Naive B cell (primary cell): ENCODE results near the gene MESD. TPM values are rescaled to one million over a fixed set of nuclear protein-coding genes. Genes with fewer than 3 reads are reported as not detected.

ENCODE experiments used
- ATAC-seq, 2 donors: fragments of 150-1000 bp; cut with Tn5 transposase; 2 replicates each; pipeline ENCODE4 v1.10.0; 2021; ENCODE audit warnings: low read depth in 2 of 2, mild to moderate bottlenecking in 2 of 2, moderate library complexity in 2 of 2
- DNase-seq: peaks from one replicate; pipeline ENCODE4 v3.0.0; 2022
- H3K27ac Mint-ChIP-seq, 6 donors: one replicate each; pipeline ENCODE4 v1.8.0; 2020 to 2022; ENCODE audit warnings: mild to moderate bottlenecking in 6 of 6, mixed read lengths in 6 of 6, moderate library complexity in 5 of 6, inconsistent platforms in 2 of 6
- H3K27me3 Mint-ChIP-seq, 3 donors: one replicate each; pipeline ENCODE4 v1.8.0; 2021 to 2022; ENCODE audit warnings: mixed read lengths in 3 of 3, mild to moderate bottlenecking in 1 of 3
- H3K36me3 Mint-ChIP-seq, 2 donors: one replicate each; pipeline ENCODE4 v1.8.0; 2020 to 2022; ENCODE audit warnings: mixed read lengths in 2 of 2, inconsistent platforms in 1 of 2, mild to moderate bottlenecking in 1 of 2
- H3K4me1 Mint-ChIP-seq, 3 donors: one replicate each; pipeline ENCODE4 v1.8.0; 2020 to 2022; ENCODE audit warnings: mixed read lengths in 3 of 3, inconsistent platforms in 1 of 3, mild to moderate bottlenecking in 1 of 3, moderate library complexity in 1 of 3
- H3K4me3 Mint-ChIP-seq, 8 donors: one replicate each; pipeline ENCODE4 v1.8.0; 2020 to 2022; ENCODE audit warnings: mild to moderate bottlenecking in 8 of 8, mixed read lengths in 8 of 8, moderate library complexity in 8 of 8, inconsistent platforms in 2 of 8
- H3K9me3 Mint-ChIP-seq, 7 donors: one replicate each; pipeline ENCODE4 v1.8.0; 2020 to 2022; ENCODE audit warnings: mixed read lengths in 7 of 7, mild to moderate bottlenecking in 5 of 7, inconsistent platforms in 2 of 7, moderate library complexity in 1 of 7
- polyA plus RNA-seq, 6 donors: library from polyadenylated mRNA; unstranded; fragments of 300-500 nt; fragmentation: Illumina TruSeq; gene quantifications; one replicate each; pipeline ENCODE4 v1.2.3, GENCODE V29; 2021; ENCODE audit warnings: low read depth in 6 of 6

Gene MESD
- polyA plus RNA-seq, 6 donors from 2014 or later = 16.0 to 24.8 (median 20.4) TPM

- peak overlapping the region in 1 of 8 donors; percentile 44 for H3K4me3 Mint-ChIP-seq
- H3K4me1 Mint-ChIP-seq = peaks cover 13 to 15% (median 14%) of the 10 kb centered on the region in 3 donors
- peak overlapping the region in 3 of 6 donors; percentile 53 to 63 (median 61) for H3K27ac Mint-ChIP-seq
- ATAC-seq (peak; percentile 41 to 54), DNase-seq (no peak)
- no peaks in the 10 kb centered on the region for H3K27me3 Mint-ChIP-seq
- H3K36me3 Mint-ChIP-seq = peaks cover 32 to 48% of the 10 kb centered on the region in 2 donors
- no peaks in the 10 kb centered on the region for H3K9me3 Mint-ChIP-seq
Observed at GRCh38 chr15:80945605-80946004, 44.0 kb downstream of the MESD start.

- H3K27me3 Mint-ChIP-seq = no peaks in the 10 kb centered on the region
- no peak for DNase-seq
- ATAC-seq = no peak
- H3K36me3 Mint-ChIP-seq = peaks cover 32 to 51% of the 10 kb centered on the region in 2 donors
- no peaks in the 10 kb centered on the region for H3K9me3 Mint-ChIP-seq
- H3K4me3 Mint-ChIP-seq = peak overlapping the region in 1 of 8 donors; percentile 44
- H3K4me1 Mint-ChIP-seq = peaks cover 13 to 15% (median 14%) of the 10 kb centered on the region in 3 donors
- H3K27ac Mint-ChIP-seq = no peak overlapping the region
Observed at GRCh38 chr15:80944818-80945217, 44.8 kb downstream of the MESD start.

GRCh38 chr15:80942746-80943565 lies 46.7 kb downstream of the MESD start:
- no peaks in the 10 kb centered on the region for H3K27me3 Mint-ChIP-seq
- H3K4me3 Mint-ChIP-seq = peak overlapping the region in 1 of 8 donors; percentile 42
- H3K9me3 Mint-ChIP-seq = no peaks in the 10 kb centered on the region
- peaks cover 13 to 15% (median 14%) of the 10 kb centered on the region in 3 donors for H3K4me1 Mint-ChIP-seq
- peaks cover 23 to 37% of the 10 kb centered on the region in 2 donors for H3K36me3 Mint-ChIP-seq
- ATAC-seq (no peak), DNase-seq (no peak)
- H3K27ac Mint-ChIP-seq = no peak overlapping the region

- peaks cover 20 to 31% of the 10 kb centered on the region in 2 donors for H3K36me3 Mint-ChIP-seq
- no peak for DNase-seq
- no peak overlapping the region for H3K4me3 Mint-ChIP-seq
- no peaks in the 10 kb centered on the region for H3K27me3 Mint-ChIP-seq
- H3K9me3 Mint-ChIP-seq = no peaks in the 10 kb centered on the region
- peaks cover 13 to 15% (median 14%) of the 10 kb centered on the region in 3 donors for H3K4me1 Mint-ChIP-seq
- ATAC-seq = no peak
- no peak overlapping the region for H3K27ac Mint-ChIP-seq
Observed at GRCh38 chr15:80942266-80942665, 47.4 kb downstream of the MESD start.

DNA sequence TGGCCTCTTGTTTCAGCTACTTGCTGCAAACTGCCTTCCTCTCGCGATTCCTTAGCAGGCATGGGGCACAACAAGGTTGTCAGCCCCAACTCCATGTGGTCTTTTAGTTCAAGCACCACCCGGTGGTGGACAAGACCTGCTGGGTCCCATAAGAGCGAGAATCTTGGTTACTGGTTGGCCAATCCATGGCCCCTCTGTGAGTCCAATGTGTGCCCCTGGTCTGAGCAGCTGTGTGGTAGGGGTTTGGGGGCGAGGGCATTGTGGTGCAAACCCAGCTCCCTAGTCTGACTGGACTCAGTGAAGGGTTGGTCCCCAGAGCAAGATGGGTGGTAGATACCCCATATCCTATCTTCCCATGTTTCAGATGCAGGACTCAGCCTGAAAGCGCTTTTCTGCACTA lies 48.8 kb downstream of the MESD start:
- Mint-ChIP-seq H3K4me1 (peaks cover 6 to 7% (median 7%) of the 10 kb centered on the region in 3 donors), H3K36me3 (peaks cover 26 to 27% of the 10 kb centered on the region in 2 donors), H3K27me3 (no peaks in the 10 kb centered on the region), H3K4me3 (no peak overlapping the region), H3K27ac (no peak overlapping the region), H3K9me3 (no peaks in the 10 kb centered on the region)
- DNase-seq (no peak), ATAC-seq (no peak)

DNA sequence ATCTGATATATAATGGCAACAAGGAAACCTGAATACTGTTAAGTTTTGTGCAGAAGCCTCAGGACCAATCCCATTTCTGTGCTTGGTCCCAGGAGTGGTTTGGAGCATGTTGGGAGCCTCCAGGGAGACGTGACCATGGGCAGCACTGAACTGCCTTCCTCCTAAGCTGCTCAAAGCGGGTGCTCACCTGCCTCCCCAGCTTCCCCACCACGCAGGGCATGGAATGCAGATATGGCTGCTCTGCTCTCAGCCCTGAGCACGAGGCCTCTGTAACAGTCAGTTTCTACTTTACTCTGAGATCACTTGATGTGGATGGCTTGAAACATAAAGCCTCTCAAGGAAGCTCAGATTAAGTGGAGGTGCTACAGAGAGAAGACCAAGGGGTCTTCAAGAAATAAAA lies 49.3 kb downstream of the MESD start:
- H3K4me3 Mint-ChIP-seq = no peak overlapping the region
- ATAC-seq = no peak
- no peak for DNase-seq
- no peaks in the 10 kb centered on the region for H3K27me3 Mint-ChIP-seq
- H3K36me3 Mint-ChIP-seq = peaks cover 26 to 27% of the 10 kb centered on the region in 2 donors
- H3K27ac Mint-ChIP-seq = no peak overlapping the region
- peaks cover 1% of the 10 kb centered on the region in 3 donors for H3K4me1 Mint-ChIP-seq
- no peaks in the 10 kb centered on the region for H3K9me3 Mint-ChIP-seq

DNA sequence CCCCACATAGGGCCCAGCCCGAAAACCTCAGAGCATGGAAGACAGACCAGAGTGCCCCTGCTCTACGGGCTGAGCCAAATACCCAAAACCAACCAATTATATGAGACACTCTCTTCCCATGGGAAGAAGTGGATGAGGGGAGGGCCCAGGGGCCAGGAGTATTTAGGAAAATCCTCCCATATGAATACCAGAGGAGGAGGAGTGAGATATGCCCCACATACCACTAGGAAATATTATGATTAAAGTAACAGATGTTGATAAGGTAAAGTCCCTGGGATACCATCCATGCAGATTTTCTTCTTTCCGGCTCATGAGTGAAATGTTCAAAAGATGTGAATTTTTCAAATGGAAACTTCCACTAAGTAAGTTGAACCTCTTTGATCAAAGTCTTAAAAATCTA lies 50.4 kb downstream of the MESD start:
- Mint-ChIP-seq H3K4me1 (peaks cover 0 to 7% (median 0%) of the 10 kb centered on the region in 3 donors), H3K27ac (no peak overlapping the region), H3K27me3 (no peaks in the 10 kb centered on the region), H3K9me3 (no peaks in the 10 kb centered on the region), H3K36me3 (peaks cover 26 to 34% of the 10 kb centered on the region in 2 donors), H3K4me3 (peak overlapping the region in 1 of 8 donors; percentile 4)
- DNase-seq (no peak), ATAC-seq (no peak)

GRCh38 chr15:80937718-80938117 lies 51.9 kb downstream of the MESD start:
- Mint-ChIP-seq H3K27me3 (no peaks in the 10 kb centered on the region), H3K36me3 (peaks cover 18 to 24% of the 10 kb centered on the region in 2 donors), H3K4me3 (no peak overlapping the region), H3K4me1 (peaks cover 0 to 7% (median 0%) of the 10 kb centered on the region in 3 donors), H3K27ac (no peak overlapping the region), H3K9me3 (no peaks in the 10 kb centered on the region)
- DNase-seq (no peak), ATAC-seq (no peak)

DNA sequence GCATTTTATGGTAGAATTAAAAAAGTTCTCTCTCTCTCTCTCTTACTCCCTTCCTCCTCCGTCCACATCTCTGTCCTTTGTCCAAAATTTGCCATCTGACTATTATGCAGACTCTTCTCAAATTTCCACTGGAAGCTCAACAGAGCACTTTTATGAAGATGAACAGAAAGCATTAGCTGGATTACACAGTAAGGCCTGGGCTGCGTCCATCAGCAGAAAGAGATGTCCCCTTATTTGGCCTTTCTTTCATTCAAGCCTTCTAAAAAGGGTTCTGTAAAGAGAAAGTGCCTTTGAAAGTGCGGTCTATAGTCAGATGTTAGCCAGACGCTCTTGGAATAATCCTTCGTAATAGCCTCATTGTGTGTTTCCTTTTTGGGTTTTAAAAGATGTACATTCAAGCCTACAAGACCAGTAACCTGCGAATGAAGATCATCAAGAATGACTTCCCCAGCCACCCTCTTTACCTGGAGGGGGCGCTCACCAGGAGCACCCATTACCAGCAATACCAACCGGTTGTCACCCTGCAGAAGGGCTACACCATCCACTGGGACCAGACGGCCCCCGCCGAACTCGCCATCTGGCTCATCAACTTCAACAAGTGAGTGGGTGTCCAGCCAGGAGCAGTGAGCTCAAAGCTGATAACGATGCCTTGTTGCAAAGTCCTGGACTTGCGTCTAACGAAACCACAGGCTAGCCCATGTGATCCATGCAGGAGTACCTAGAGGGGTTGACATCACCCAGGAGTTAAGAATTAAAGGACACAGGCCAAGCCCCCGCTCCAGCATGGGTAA lies 53.1 kb downstream of the MESD start:
- DNase-seq (no peak), ATAC-seq (no peak)
- H3K27ac Mint-ChIP-seq = peak overlapping the region in 1 of 6 donors; percentile 14
- no peaks in the 10 kb centered on the region for H3K27me3 Mint-ChIP-seq
- no peak overlapping the region for H3K4me3 Mint-ChIP-seq
- H3K9me3 Mint-ChIP-seq = no peaks in the 10 kb centered on the region
- H3K36me3 Mint-ChIP-seq = peaks cover 14 to 19% of the 10 kb centered on the region in 2 donors
- peaks cover 0 to 7% (median 0%) of the 10 kb centered on the region in 3 donors for H3K4me1 Mint-ChIP-seq

DNA sequence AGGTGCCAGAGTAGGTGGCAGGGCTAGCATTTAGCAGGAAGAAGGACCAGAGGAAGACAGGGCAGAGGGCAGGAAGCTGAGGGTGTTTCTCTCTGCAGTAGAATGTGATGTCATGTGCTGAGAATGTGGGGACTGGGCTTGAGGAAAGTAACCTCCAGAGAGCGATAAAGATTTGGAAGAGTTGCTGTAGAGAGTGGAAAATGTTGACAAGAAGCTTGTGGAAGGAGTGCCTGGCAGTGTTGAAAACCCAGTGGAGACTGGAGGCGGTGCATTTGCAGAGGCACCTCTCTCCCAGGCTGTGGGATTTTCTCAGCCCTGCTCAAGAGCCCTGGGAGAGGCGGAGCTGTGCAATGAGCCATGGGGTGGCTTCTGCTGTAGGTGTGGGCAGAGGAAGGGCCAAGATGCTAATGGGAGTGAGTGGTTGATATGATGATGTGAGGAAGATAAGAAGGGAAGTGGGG lies 54.8 kb downstream of the MESD start:
- H3K27me3 Mint-ChIP-seq = no peaks in the 10 kb centered on the region
- peaks cover 7 to 12% of the 10 kb centered on the region in 2 donors for H3K36me3 Mint-ChIP-seq
- peak overlapping the region in 4 of 6 donors; percentile 6 to 91 (median 38) for H3K27ac Mint-ChIP-seq
- DNase-seq = no peak
- peaks cover 0 to 7% (median 0%) of the 10 kb centered on the region in 3 donors for H3K4me1 Mint-ChIP-seq
- no peak overlapping the region for H3K4me3 Mint-ChIP-seq
- peaks cover 0 to 3% (median 0%) of the 10 kb centered on the region in 7 donors for H3K9me3 Mint-ChIP-seq
- no peak for ATAC-seq

- DNase-seq (no peak), ATAC-seq (no peak)
- Mint-ChIP-seq H3K4me3 (peak overlapping the region in 1 of 8 donors; percentile 65), H3K4me1 (peaks cover 0 to 7% (median 0%) of the 10 kb centered on the region in 3 donors), H3K27ac (no peak overlapping the region), H3K9me3 (peaks cover 0 to 3% (median 0%) of the 10 kb centered on the region in 7 donors), H3K36me3 (peaks cover 7 to 12% of the 10 kb centered on the region in 2 donors), H3K27me3 (no peaks in the 10 kb centered on the region)
Observed at GRCh38 chr15:80932989-80933388, 56.6 kb downstream of the MESD start.

DNA sequence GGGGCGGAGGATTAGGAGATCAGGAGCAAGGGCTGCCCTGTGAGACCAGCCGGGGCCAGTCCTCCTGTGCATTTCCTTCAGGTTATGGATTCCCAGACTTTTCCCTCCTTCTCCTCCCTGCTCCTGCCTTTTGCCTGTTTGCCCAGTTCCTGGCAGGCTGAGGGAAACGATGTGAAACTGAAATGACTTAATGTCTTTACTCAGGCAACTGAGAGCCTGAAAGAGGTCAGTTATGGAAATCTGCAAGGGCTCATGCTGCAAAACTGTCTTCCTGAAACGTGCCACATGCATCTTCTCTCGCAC lies 57.2 kb downstream of the MESD start:
- Mint-ChIP-seq H3K27me3 (no peaks in the 10 kb centered on the region), H3K27ac (no peak overlapping the region), H3K4me1 (peaks cover 0 to 7% (median 0%) of the 10 kb centered on the region in 3 donors), H3K4me3 (peak overlapping the region in 1 of 8 donors; percentile 65), H3K9me3 (peaks cover 0 to 3% (median 0%) of the 10 kb centered on the region in 7 donors), H3K36me3 (peaks cover 7 to 10% of the 10 kb centered on the region in 2 donors)
- ATAC-seq = no peak
- no peak for DNase-seq

DNA sequence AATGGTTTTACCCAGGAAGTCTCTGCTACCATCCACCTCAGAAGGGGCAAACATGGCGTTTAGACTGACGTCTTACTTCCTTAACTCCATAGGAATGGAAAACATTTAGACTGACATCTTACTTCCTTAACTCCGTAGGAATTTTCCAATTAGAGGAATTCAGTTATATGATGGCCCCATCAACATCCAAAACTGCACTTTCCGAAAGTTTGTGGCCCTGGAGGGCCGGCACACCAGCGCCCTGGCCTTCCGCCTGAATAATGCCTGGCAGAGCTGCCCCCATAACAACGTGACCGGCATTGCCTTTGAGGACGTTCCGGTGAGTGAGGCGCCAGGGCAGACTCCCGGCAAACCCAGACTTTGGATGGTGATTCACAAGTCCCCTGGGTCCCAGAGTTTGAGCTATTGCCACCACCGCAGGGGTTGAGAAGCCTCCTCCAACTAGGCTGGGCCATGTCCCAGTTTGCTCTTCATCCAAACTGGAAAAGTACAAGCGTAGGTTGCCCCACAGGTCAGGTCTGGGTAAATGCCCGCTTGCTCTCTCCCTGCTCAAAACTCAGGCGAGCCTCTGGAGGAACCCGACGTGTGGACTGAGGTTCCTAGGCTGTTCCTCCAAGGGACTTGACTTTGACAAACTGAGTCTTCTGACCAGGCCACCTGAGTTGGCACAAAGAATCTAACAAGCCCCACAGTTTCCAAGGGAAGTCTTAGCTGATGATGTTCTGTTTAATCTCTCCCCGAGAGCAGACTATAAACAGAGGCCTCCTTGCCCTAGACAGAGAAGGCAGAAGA lies 57.7 kb downstream of the MESD start:
- peaks cover 0 to 3% (median 0%) of the 10 kb centered on the region in 7 donors for H3K9me3 Mint-ChIP-seq
- no peaks in the 10 kb centered on the region for H3K27me3 Mint-ChIP-seq
- peaks cover 0 to 7% (median 0%) of the 10 kb centered on the region in 3 donors for H3K4me1 Mint-ChIP-seq
- DNase-seq = no peak
- no peak overlapping the region for H3K4me3 Mint-ChIP-seq
- no peak overlapping the region for H3K27ac Mint-ChIP-seq
- no peak for ATAC-seq
- peaks cover 7% of the 10 kb centered on the region in 2 donors for H3K36me3 Mint-ChIP-seq
